Immature natural killer cell (primary cell): ENCODE data around the gene ABCG1. TPM values are rescaled to one million over a fixed set of nuclear protein-coding genes. Genes with fewer than 3 reads are reported as not detected.

Experiments used
- DNase-seq, 3 donors: peaks; one replicate each; pipeline ENCODE4 v3.0.0; 2022; ENCODE audit warnings: mixed read lengths in 1 of 3
- H3K27ac Mint-ChIP-seq, 6 donors: one replicate each; pipeline ENCODE4 v1.8.0; 2020; ENCODE audit warnings: mixed read lengths in 6 of 6, mild to moderate bottlenecking in 5 of 6, inconsistent platforms in 4 of 6, moderate library complexity in 3 of 6
- H3K27me3 Mint-ChIP-seq, 3 donors: one replicate each; pipeline ENCODE4 v1.8.0; 2020 to 2021; ENCODE audit warnings: low read depth in 3 of 3, mild to moderate bottlenecking in 3 of 3, mixed read lengths in 3 of 3, moderate library complexity in 3 of 3, inconsistent platforms in 1 of 3
- H3K36me3 Mint-ChIP-seq, 3 donors: one replicate each; pipeline ENCODE4 v1.8.0; 2020; ENCODE audit warnings: mixed read lengths in 3 of 3, inconsistent platforms in 2 of 3, mild to moderate bottlenecking in 2 of 3
- H3K4me1 Mint-ChIP-seq, 2 donors: one replicate each; pipeline ENCODE4 v1.8.0; 2020; ENCODE audit warnings: inconsistent platforms in 2 of 2, mild to moderate bottlenecking in 2 of 2, mixed read lengths in 2 of 2, moderate library complexity in 1 of 2
- H3K4me3 Mint-ChIP-seq, 5 donors: one replicate each; pipeline ENCODE4 v1.8.0; 2020; ENCODE audit warnings: mild to moderate bottlenecking in 5 of 5, mixed read lengths in 5 of 5, inconsistent platforms in 3 of 5, moderate library complexity in 3 of 5
- H3K9me3 Mint-ChIP-seq, 6 donors: one replicate each; pipeline ENCODE4 v1.8.0; 2020; ENCODE audit warnings: mild to moderate bottlenecking in 6 of 6, mixed read lengths in 6 of 6, inconsistent platforms in 4 of 6, moderate library complexity in 3 of 6
- polyA plus RNA-seq, 3 donors: library from polyadenylated mRNA; unstranded; fragments of 300-500 nt; fragmentation: Illumina TruSeq; gene quantifications; one replicate each; pipeline ENCODE4 v1.2.3, GENCODE V29; 2021

Gene ABCG1
- polyA plus RNA-seq, 3 donors from 2014 or later: 4.3 to 10.9 (median 8.2) TPM

GRCh38 chr21:42186591-42186990, 32.3 kb upstream of the ABCG1 start:
- Mint-ChIP-seq H3K4me3 (peak overlapping the region; percentile 41 to 74 (median 65)), H3K27ac (peak overlapping the region; percentile 82 to 97 (median 90))

GRCh38 chr21:42187976-42188653, 30.8 kb upstream of the ABCG1 start:
- Mint-ChIP-seq H3K27ac (peak overlapping the region; percentile 96 to 97 (median 96)), H3K4me1 (no peaks in the 10 kb centered on the region), H3K9me3 (no peaks in the 10 kb centered on the region), H3K27me3 (peaks cover 6 to 15% (median 13%) of the 10 kb centered on the region in 3 donors), H3K4me3 (peak overlapping the region; percentile 74 to 88 (median 82)), H3K36me3 (no peaks in the 10 kb centered on the region)
- DNase-seq: peak; percentile 87 to 89 (median 87)

More at GRCh38 chr21:42186591-42186990, 32.3 kb upstream of the ABCG1 start:
- Mint-ChIP-seq H3K36me3 (no peaks in the 10 kb centered on the region), H3K9me3 (no peaks in the 10 kb centered on the region), H3K27me3 (peaks cover 0 to 6% (median 6%) of the 10 kb centered on the region in 3 donors), H3K4me1 (no peaks in the 10 kb centered on the region)
- DNase-seq: no peak

- peak overlapping the region; percentile 96 to 97 (median 96) for H3K27ac Mint-ChIP-seq
- H3K36me3 Mint-ChIP-seq: no peaks in the 10 kb centered on the region
- peak overlapping the region; percentile 74 to 88 (median 82) for H3K4me3 Mint-ChIP-seq
- H3K9me3 Mint-ChIP-seq: no peaks in the 10 kb centered on the region
- no peaks in the 10 kb centered on the region for H3K4me1 Mint-ChIP-seq
- peaks cover 9 to 20% (median 17%) of the 10 kb centered on the region in 3 donors for H3K27me3 Mint-ChIP-seq
- DNase-seq: no peak
These were observed 30.3 kb upstream of the ABCG1 start for GRCh38 chr21:42188663-42189062.

GRCh38 chr21:42189431-42189830, 29.5 kb upstream of the ABCG1 start:
- no peak for DNase-seq
- Mint-ChIP-seq H3K9me3 (no peaks in the 10 kb centered on the region), H3K27ac (peak overlapping the region in 5 of 6 donors; percentile 58 to 87 (median 75)), H3K36me3 (no peaks in the 10 kb centered on the region), H3K4me1 (peaks cover 0 to 2% of the 10 kb centered on the region in 2 donors), H3K27me3 (peaks cover 11 to 21% (median 21%) of the 10 kb centered on the region in 3 donors), H3K4me3 (peak overlapping the region; percentile 68 to 84 (median 80))

GRCh38 chr21:42189860-42190485, 29.0 kb upstream of the ABCG1 start:
- Mint-ChIP-seq H3K4me1 (peaks cover 0 to 5% of the 10 kb centered on the region in 2 donors), H3K27me3 (peaks cover 11 to 21% (median 21%) of the 10 kb centered on the region in 3 donors), H3K27ac (peak overlapping the region; percentile 58 to 87 (median 78)), H3K9me3 (no peaks in the 10 kb centered on the region), H3K4me3 (peak overlapping the region; percentile 68 to 84 (median 80)), H3K36me3 (no peaks in the 10 kb centered on the region)
- peak; percentile 70 to 72 (median 70) for DNase-seq

GRCh38 chr21:42190486-42190863, 28.5 kb upstream of the ABCG1 start:
- Mint-ChIP-seq H3K36me3 (no peaks in the 10 kb centered on the region), H3K4me1 (peaks cover 0 to 8% of the 10 kb centered on the region in 2 donors), H3K9me3 (no peaks in the 10 kb centered on the region), H3K27me3 (peaks cover 11 to 21% (median 21%) of the 10 kb centered on the region in 3 donors), H3K4me3 (peak overlapping the region; percentile 68 to 84 (median 80)), H3K27ac (peak overlapping the region; percentile 40 to 87 (median 72))
- no peak for DNase-seq

GRCh38 chr21:42191064-42191463, 27.9 kb upstream of the ABCG1 start:
- Mint-ChIP-seq H3K27ac (peak overlapping the region in 4 of 6 donors; percentile 32 to 96 (median 89)), H3K4me3 (peak overlapping the region; percentile 81 to 92 (median 84)), H3K9me3 (no peaks in the 10 kb centered on the region), H3K36me3 (no peaks in the 10 kb centered on the region), H3K4me1 (peaks cover 0 to 11% of the 10 kb centered on the region in 2 donors), H3K27me3 (peaks cover 11 to 23% (median 21%) of the 10 kb centered on the region in 3 donors)
- DNase-seq: no peak

GRCh38 chr21:42191696-42192595, 27.0 kb upstream of the ABCG1 start:
- no peaks in the 10 kb centered on the region for H3K9me3 Mint-ChIP-seq
- peaks cover 0 to 11% of the 10 kb centered on the region in 2 donors for H3K4me1 Mint-ChIP-seq
- peaks cover 11 to 23% (median 22%) of the 10 kb centered on the region in 3 donors for H3K27me3 Mint-ChIP-seq
- peak overlapping the region; percentile 84 to 96 (median 90) for H3K27ac Mint-ChIP-seq
- peak overlapping the region; percentile 81 to 92 (median 84) for H3K4me3 Mint-ChIP-seq
- DNase-seq: peak; percentile 73 to 76 (median 74)
- H3K36me3 Mint-ChIP-seq: no peaks in the 10 kb centered on the region

- peak overlapping the region; percentile 81 to 92 (median 84) for H3K4me3 Mint-ChIP-seq
- H3K27ac Mint-ChIP-seq: peak overlapping the region; percentile 71 to 96 (median 86)
- H3K4me1 Mint-ChIP-seq: peaks cover 1 to 15% of the 10 kb centered on the region in 2 donors
These were observed 25.7 kb upstream of the ABCG1 start for GRCh38 chr21:42193131-42193671.

GRCh38 chr21:42193721-42194120, 25.2 kb upstream of the ABCG1 start:
- Mint-ChIP-seq H3K27me3 (peaks cover 11 to 21% (median 19%) of the 10 kb centered on the region in 3 donors), H3K27ac (peak overlapping the region in 4 of 6 donors; percentile 86 to 96 (median 90)), H3K4me1 (peaks cover 6 to 20% of the 10 kb centered on the region in 2 donors), H3K9me3 (no peaks in the 10 kb centered on the region), H3K36me3 (no peaks in the 10 kb centered on the region), H3K4me3 (peak overlapping the region; percentile 81 to 92 (median 84))
- no peak for DNase-seq

More at GRCh38 chr21:42193131-42193671, 25.7 kb upstream of the ABCG1 start:
- Mint-ChIP-seq H3K9me3 (no peaks in the 10 kb centered on the region), H3K36me3 (no peaks in the 10 kb centered on the region), H3K27me3 (peaks cover 11 to 23% (median 21%) of the 10 kb centered on the region in 3 donors)
- DNase-seq: peak; percentile 81 to 83 (median 81)

GRCh38 chr21:42194863-42195262, 24.1 kb upstream of the ABCG1 start:
- H3K9me3 Mint-ChIP-seq: no peaks in the 10 kb centered on the region
- H3K4me3 Mint-ChIP-seq: no peak overlapping the region
- no peaks in the 10 kb centered on the region for H3K36me3 Mint-ChIP-seq
- peaks cover 18 to 30% of the 10 kb centered on the region in 2 donors for H3K4me1 Mint-ChIP-seq
- no peak for DNase-seq
- H3K27me3 Mint-ChIP-seq: peaks cover 11 to 21% (median 19%) of the 10 kb centered on the region in 3 donors
- H3K27ac Mint-ChIP-seq: peak overlapping the region in 1 of 6 donors; percentile 34

GRCh38 chr21:42195378-42196031, 23.4 kb upstream of the ABCG1 start:
- H3K27me3 Mint-ChIP-seq: peaks cover 11 to 21% (median 19%) of the 10 kb centered on the region in 3 donors
- H3K36me3 Mint-ChIP-seq: no peaks in the 10 kb centered on the region
- no peak overlapping the region for H3K4me3 Mint-ChIP-seq
- H3K9me3 Mint-ChIP-seq: no peaks in the 10 kb centered on the region
- H3K4me1 Mint-ChIP-seq: peaks cover 22 to 35% of the 10 kb centered on the region in 2 donors
- DNase-seq: no peak
- peak overlapping the region in 1 of 6 donors; percentile 31 for H3K27ac Mint-ChIP-seq
